IMR-90 (cell line): ENCODE data around the gene TMPRSS11A. TPM values are rescaled to one million over a fixed set of nuclear protein-coding genes. Genes with fewer than 3 reads are reported as not detected.
A peak's percentile ranks its signal among the peaks of the same experiment; 100 is the strongest.

ENCODE experiments used
- ATAC-seq: fragments of 200-7000 bp; cut with Tn5 transposase; 2 replicates; pipeline ENCODE4 v1.9.1; 2020; ENCODE audit warnings: low read depth, mild to moderate bottlenecking, moderate library complexity
- BruUV-seq: library from RNA; stranded (reverse); fragments of 400-500 nt; replicated peaks from 2 replicates; lab custom pipeline; 2021; lab: Mats Ljungman, UMichigan
- CTCF ChIA-PET: fragments of 300-600 bp; formaldehyde crosslinking; extraction: SDS; loops from one replicate; lab custom pipeline; 2021; ENCODE audit warnings: antibody characterized with exemption; lab: Yijun Ruan, JAX
- POLR2A ChIA-PET: fragments of 300-600 bp; sonication (Branson Sonifier 250); formaldehyde crosslinking; loops from one replicate; lab custom pipeline; 2022; ENCODE audit warnings: antibody characterized with exemption; ENCODE audit not compliant: unreplicated experiment; lab: Charles Lee
- DNase-seq: peaks from one replicate; pipeline ENCODE4 v3.0.0; 2013
- H2AFZ ChIP-seq: replicated peaks from 2 replicates; pipeline ENCODE3; 2013; ENCODE audit warnings: low read length, mild to moderate bottlenecking; ENCODE audit not compliant: poor library complexity
- H2AK5ac ChIP-seq: 2 replicates; pipeline ENCODE4 v1.6.1; 2013; ENCODE audit warnings: low read depth, low read length, inconsistent platforms
- H2AK9ac ChIP-seq: replicated peaks from 2 replicates; pipeline ENCODE3; 2013; ENCODE audit warnings: mild to moderate bottlenecking, low read depth, low read length, moderate library complexity; ENCODE audit not compliant: poor library complexity
- H2BK120ac ChIP-seq: 2 replicates; pipeline ENCODE4 v1.6.1; 2013; ENCODE audit warnings: low read depth, low read length, inconsistent platforms
- H2BK15ac ChIP-seq: 3 replicates; pipeline ENCODE4 v1.6.1; 2013; ENCODE audit warnings: low read depth, low read length, inconsistent platforms
- H2BK20ac ChIP-seq: 2 replicates; pipeline ENCODE4 v1.6.1; 2013; ENCODE audit warnings: low read depth, mild to moderate bottlenecking, inconsistent platforms, low read length, moderate library complexity
- H2BK5ac ChIP-seq: 2 replicates; pipeline ENCODE4 v1.6.1; 2013; ENCODE audit warnings: mild to moderate bottlenecking, low read depth, low read length, inconsistent platforms; ENCODE audit not compliant: poor library complexity, severe bottlenecking
- H3K14ac ChIP-seq: replicated peaks from 2 replicates; pipeline ENCODE4 v1.6.1; 2013; ENCODE audit warnings: low read depth, low read length, inconsistent platforms
- H3K18ac ChIP-seq: 2 replicates; pipeline ENCODE4 v1.6.1; 2013; ENCODE audit warnings: low read depth, low read length, control low read depth
- H3K23ac ChIP-seq: 2 replicates; pipeline ENCODE4 v1.6.1; 2013; ENCODE audit warnings: low read depth, low read length, inconsistent platforms
- H3K27ac ChIP-seq: 2 replicates; pipeline ENCODE4 v1.5.1; 2013; ENCODE audit warnings: mild to moderate bottlenecking, control low read depth, low read length; ENCODE audit not compliant: insufficient read depth
- H3K27me3 ChIP-seq: 2 replicates; pipeline ENCODE4 v1.6.1; 2013; ENCODE audit warnings: low read length; ENCODE audit not compliant: control insufficient read depth, insufficient read depth
- H3K36me3 ChIP-seq: 2 replicates; pipeline ENCODE4 v1.6.1; 2013; ENCODE audit warnings: low read length, mixed read lengths; ENCODE audit not compliant: control insufficient read depth, insufficient read depth
- H3K4ac ChIP-seq: 2 replicates; pipeline ENCODE4 v1.6.1; 2013; ENCODE audit warnings: low read depth, low read length, inconsistent platforms
- H3K4me1 ChIP-seq: 2 replicates; pipeline ENCODE4 v1.6.1; 2013; ENCODE audit warnings: low read length, mixed read lengths; ENCODE audit not compliant: control insufficient read depth, insufficient read depth
- H3K4me2 ChIP-seq: 2 replicates; pipeline ENCODE4 v1.6.1; 2013; ENCODE audit warnings: low read depth, mild to moderate bottlenecking, control low read depth, low read length, moderate library complexity
- H3K4me3 ChIP-seq: 2 replicates; pipeline ENCODE4 v1.5.1; 2013; ENCODE audit warnings: low read depth, mild to moderate bottlenecking, control low read depth, low read length, moderate library complexity; ENCODE audit not compliant: insufficient read depth
- H3K56ac ChIP-seq: 2 replicates; pipeline ENCODE4 v1.6.1; 2013; ENCODE audit warnings: low read length, inconsistent platforms; ENCODE audit not compliant: insufficient read depth; ENCODE audit errors: extremely low read depth
- H3K79me1 ChIP-seq, 2 experiments: 2 replicates each; pipeline ENCODE4 v1.6.1; 2013; ENCODE audit warnings: low read length in 2 of 2, inconsistent platforms in 1 of 2, low read depth in 1 of 2
- H3K9ac ChIP-seq: 2 replicates; pipeline ENCODE4 v1.6.1; 2013; ENCODE audit warnings: low read depth, low read length, control low read depth
- H3K9me1 ChIP-seq: 2 replicates; pipeline ENCODE4 v1.6.1; 2013; ENCODE audit warnings: low read length, inconsistent platforms; ENCODE audit not compliant: insufficient read depth
- H3K9me3 ChIP-seq: 2 replicates; pipeline ENCODE4 v1.6.1; 2013; ENCODE audit warnings: low read length; ENCODE audit not compliant: control insufficient read depth, insufficient read depth
- H4K20me1 ChIP-seq: 2 replicates; pipeline ENCODE4 v1.6.1; 2013; ENCODE audit warnings: low read length, inconsistent platforms; ENCODE audit not compliant: insufficient read depth
- H4K5ac ChIP-seq: 2 replicates; pipeline ENCODE4 v1.6.1; 2013; ENCODE audit warnings: mild to moderate bottlenecking, low read depth, low read length, control low read depth
- H4K8ac ChIP-seq, 2 experiments: 2 replicates each; pipeline ENCODE4 v1.6.1; 2013; ENCODE audit warnings: low read depth in 2 of 2, low read length in 2 of 2, control low read depth in 1 of 2, inconsistent platforms in 1 of 2
- H4K91ac ChIP-seq: 2 replicates; pipeline ENCODE4 v1.6.1; 2013; ENCODE audit warnings: low read depth, low read length, inconsistent platforms; ENCODE audit not compliant: insufficient read depth
- BHLHE40 ChIP-seq: fragments of 150-350 bp; IDR thresholded peaks from 2 replicates; pipeline ENCODE4 v1.6.1; 2016; ENCODE audit warnings: mild to moderate bottlenecking, low read depth, low read length
- CEBPB ChIP-seq: IDR thresholded peaks from 2 replicates; pipeline ENCODE4 v1.6.1; 2012; ENCODE audit warnings: low read depth, low read length, improper control_type of control experiment
- CTCF ChIP-seq: conservative IDR thresholded peaks from 2 replicates; pipeline ENCODE4 v1.5.1; 2012; ENCODE audit warnings: mild to moderate bottlenecking, low read depth, low read length, improper control_type of control experiment
- ELK1 ChIP-seq: fragments of 150-350 bp; IDR thresholded peaks from 2 replicates; pipeline ENCODE4 v1.6.1; 2016; ENCODE audit warnings: low read depth, mild to moderate bottlenecking, low read length, moderate library complexity, borderline replicate concordance
- FOS ChIP-seq: fragments of 150-350 bp; IDR thresholded peaks from 2 replicates; pipeline ENCODE4 v1.6.1; 2016; ENCODE audit warnings: low read depth, low read length
- MAFK ChIP-seq: IDR thresholded peaks from 2 replicates; pipeline ENCODE4 v1.6.1; 2012; ENCODE audit warnings: low read depth, low read length, improper control_type of control experiment
- MAZ ChIP-seq: IDR thresholded peaks from 2 replicates; pipeline ENCODE4 v1.6.1; 2012; ENCODE audit warnings: low read depth, mild to moderate bottlenecking, low read length, improper control_type of control experiment, moderate library complexity, borderline replicate concordance
- MXI1 ChIP-seq: IDR thresholded peaks from 2 replicates; pipeline ENCODE4 v1.6.1; 2012; ENCODE audit warnings: low read depth, mild to moderate bottlenecking, low read length, moderate library complexity, borderline replicate concordance
- POLR2A ChIP-seq: IDR thresholded peaks from 2 replicates; pipeline ENCODE4 v1.6.1; 2012; ENCODE audit warnings: mild to moderate bottlenecking, low read depth, low read length
- RAD21 ChIP-seq: IDR thresholded peaks from 2 replicates; pipeline ENCODE4 v1.6.1; 2012; ENCODE audit warnings: low read length, improper control_type of control experiment
- RCOR1 ChIP-seq: IDR thresholded peaks from 2 replicates; pipeline ENCODE4 v1.6.1; 2012; ENCODE audit warnings: mild to moderate bottlenecking, low read length, improper control_type of control experiment; ENCODE audit not compliant: insufficient replicate concordance
- RFX5 ChIP-seq: IDR thresholded peaks from 2 replicates; pipeline ENCODE4 v1.8.0; 2012; ENCODE audit warnings: low read depth, mild to moderate bottlenecking, low read length, moderate library complexity
- SMC3 ChIP-seq: fragments of 150-350 bp; IDR thresholded peaks from 2 replicates; pipeline ENCODE4 v1.6.1; 2016; ENCODE audit warnings: low read depth, mild to moderate bottlenecking, antibody characterized with exemption, low read length, moderate library complexity
- WGBS, 2 experiments: methylation state at CpG; one replicate each; pipeline versions ENCODE4 v1.1.5 to v1.1.7; 2013; ENCODE audit warnings: missing lambda C conversion rate in 2 of 2; ENCODE audit not compliant: insufficient read length in 1 of 2; ENCODE audit errors: extremely low coverage in 2 of 2; 5-methylcytosine and 5-hydroxymethylcytosine counted together
- dilution Hi-C: fragments of 300-500 bp; cut with HindIII; formaldehyde crosslinking; loops from one replicate; pipeline ENCODE4 v1.14.3; 2018; ENCODE audit warnings: low sequenced_read_pairs; ENCODE audit not compliant: unreplicated experiment
- in situ Hi-C: fragments of 300-500 bp; cut with MboI; formaldehyde crosslinking; loops from 3 replicates; pipeline ENCODE4 v1.14.3; 2019; ENCODE audit warnings: low sequenced_read_pairs, inconsistent platforms, mixed read lengths
- intact Hi-C: fragments of 100-400 bp; cut with micrococcal nuclease; formaldehyde crosslinking; loops from 2 replicates; pipeline ENCODE4 v1.10.0; 2022
- polyA plus RNA-seq, 3 experiments: library from polyadenylated mRNA; depleted of rRNA; stranded (reverse); fragments of >200 nt; gene quantifications; 2 replicates each; pipeline ENCODE4 v1.2.3, GENCODE V29; 2012; ENCODE audit warnings: low replicate concordance in 1 of 3
- total RNA-seq: library from RNA; depleted of rRNA; stranded (reverse); fragments of >200 nt; gene quantifications from 2 replicates; pipeline ENCODE4 v1.2.3, GENCODE V29; 2012

Gene TMPRSS11A
- total and polyA plus RNA-seq, 2 of the 4 experiments (the other 2 are of a cell fraction), result not detected

GRCh38 chr4:67880866-67881610 lies 82.3 kb downstream of the TMPRSS11A start (continued):
- TF ChIP-seq RCOR1, result no peak

GRCh38 chr4:67879486-67879885 lies 83.8 kb downstream of the TMPRSS11A start:
- BruUV-seq, result no TSS peak
- Histone ChIP-seq H3K18ac (no peak overlapping the region), H3K14ac (no peak overlapping the region), H3K4ac (no peak overlapping the region), H2BK5ac (no peak overlapping the region), H2AFZ (no peak overlapping the region), H2BK20ac (no peak overlapping the region), H3K4me2 (no peak overlapping the region), H3K27me3 (no peaks in the 10 kb centered on the region), H3K4me3 (no peak overlapping the region), H4K20me1 (no peaks in the 10 kb centered on the region), H3K56ac (no peak overlapping the region), H4K91ac (no peak overlapping the region), H3K36me3 (no peaks in the 10 kb centered on the region), H4K8ac (no peak overlapping the region), H2AK5ac (no peak overlapping the region), H3K9ac (no peak overlapping the region), H3K27ac (no peak overlapping the region), H3K79me1 (no peaks in the 10 kb centered on the region), H3K4me1 (peaks cover 3% of the 10 kb centered on the region; the same call in 1 of the 2 replicates), H4K5ac (no peak overlapping the region), H2AK9ac (no peak overlapping the region), H2BK15ac (no peak overlapping the region), H3K9me1 (no peaks in the 10 kb centered on the region), H3K23ac (no peak overlapping the region), H3K9me3 (no peaks in the 10 kb centered on the region), H2BK120ac (no peak overlapping the region)
- CTCF ChIA-PET, result no interaction called here
- DNase-seq (peak; percentile 28), ATAC-seq (no peak)
- POLR2A ChIA-PET, result interaction anchor here (0.6 kb wide), 1 partner anchor 279 kb away, joined by 6 read pairs; no protein-coding TSS in a partner anchor
- WGBS, 2 experiments, result 100% methylated on average over 1 of the region's 3 CpGs; no CpG with 5 or more reads in 1 of the 2 experiments
- intact Hi-C loops (no loop called here), dilution Hi-C loops (no loop called here), in situ Hi-C loops (loop anchor here (10.0 kb wide), 1 partner anchor 295 kb away; no protein-coding TSS in a partner anchor)
- TF ChIP-seq MXI1 (no peak), CEBPB (no peak), POLR2A (no peak), MAFK (no peak), SMC3 (no peak), CTCF (no peak), ELK1 (no peak), MAZ (no peak), BHLHE40 (no peak), RFX5 (no peak), RCOR1 (no peak), FOS (no peak), RAD21 (no peak)
